Large intestine (tissue), 3 donors: ENCODE measurements around the gene AFAP1. TPM values are rescaled to one million over a fixed set of nuclear protein-coding genes. Genes with fewer than 3 reads are reported as not detected.

Source experiments
- DNase-seq, 2 donors: peaks; one replicate each; pipeline versions ENCODE4 v3.0.0 to v3.0.0-alpha.2; 2013
- H3K27ac ChIP-seq: one replicate; pipeline ENCODE4 v1.5.1; 2013; ENCODE audit warnings: low read length
- H3K27me3 ChIP-seq: 2 replicates; pipeline ENCODE4 v1.6.1; 2013; ENCODE audit warnings: low read length; ENCODE audit not compliant: control insufficient read depth, insufficient read depth
- H3K36me3 ChIP-seq: 2 replicates; pipeline ENCODE4 v1.6.1; 2013; ENCODE audit warnings: low read length; ENCODE audit not compliant: control insufficient read depth, insufficient read depth
- H3K4me1 ChIP-seq: one replicate; pipeline ENCODE4 v1.6.1; 2013; ENCODE audit warnings: low read length; ENCODE audit not compliant: control insufficient read depth, insufficient read depth
- H3K4me3 ChIP-seq: one replicate; pipeline ENCODE4 v1.5.1; 2013; ENCODE audit warnings: low read length
- H3K9me3 ChIP-seq: one replicate; pipeline ENCODE4 v1.6.1; 2013; ENCODE audit warnings: mild to moderate bottlenecking, low read depth, low read length, moderate library complexity; ENCODE audit not compliant: control insufficient read depth
- WGBS: methylation state at CpG from one replicate; pipeline ENCODE4 v1.1.5; 2013; ENCODE audit warnings: low lambda C conversion rate; ENCODE audit not compliant: insufficient coverage; 5-methylcytosine and 5-hydroxymethylcytosine counted together
- polyA plus RNA-seq: library from polyadenylated mRNA; unstranded; fragments of 120-200 nt; gene quantifications from one replicate; pipeline ENCODE4 v1.2.1, GENCODE V29; 2013

Gene AFAP1
- polyA plus RNA-seq, 1 donor: 19.3 TPM

GRCh38 chr4:7805533-7806337 lies 133.9 kb downstream of the AFAP1 start:
- Histone ChIP-seq H3K9me3 (no peaks in the 10 kb centered on the region), H3K27ac (peak overlapping the region; percentile 69), H3K4me1 (peaks cover 10% of the 10 kb centered on the region), H3K36me3 (peaks cover 34% of the 10 kb centered on the region), H3K4me3 (no peak overlapping the region), H3K27me3 (no peaks in the 10 kb centered on the region)
- no peak for DNase-seq
- WGBS: 38% methylated on average over 2 of the region's 21 CpGs

- peaks cover 42% of the 10 kb centered on the region for H3K36me3 ChIP-seq
Observed at GRCh38 chr4:7804756-7805385, 134.8 kb downstream of the AFAP1 start.

GRCh38 chr4:7803992-7804755 lies 135.5 kb downstream of the AFAP1 start:
- Histone ChIP-seq H3K27me3 (no peaks in the 10 kb centered on the region), H3K27ac (peak overlapping the region; percentile 16), H3K36me3 (peaks cover 44% of the 10 kb centered on the region), H3K4me1 (peaks cover 5% of the 10 kb centered on the region), H3K4me3 (no peak overlapping the region), H3K9me3 (no peaks in the 10 kb centered on the region)
- DNase-seq: peak; percentile 67 to 71
- WGBS: 60% methylated on average over 1 of the region's 16 CpGs

More at GRCh38 chr4:7804756-7805385, 134.8 kb downstream of the AFAP1 start:
- no peaks in the 10 kb centered on the region for H3K9me3 ChIP-seq
- H3K27me3 ChIP-seq: no peaks in the 10 kb centered on the region
- H3K4me3 ChIP-seq: no peak overlapping the region
- peak overlapping the region; percentile 16 for H3K27ac ChIP-seq
- WGBS: no CpG with 5 or more reads among the region's 15 CpGs
- DNase-seq: no peak
- peaks cover 5% of the 10 kb centered on the region for H3K4me1 ChIP-seq

GRCh38 chr4:7803371-7803770 lies 136.3 kb downstream of the AFAP1 start:
- no peak for DNase-seq
- peaks cover 5% of the 10 kb centered on the region for H3K4me1 ChIP-seq
- no peak overlapping the region for H3K27ac ChIP-seq
- H3K4me3 ChIP-seq: no peak overlapping the region
- no CpG with 5 or more reads among the region's 7 CpGs for WGBS
- peaks cover 46% of the 10 kb centered on the region for H3K36me3 ChIP-seq
- no peaks in the 10 kb centered on the region for H3K27me3 ChIP-seq
- H3K9me3 ChIP-seq: no peaks in the 10 kb centered on the region

- H3K4me3 ChIP-seq: no peak overlapping the region
- peak; percentile 69 to 70 for DNase-seq
- H3K27me3 ChIP-seq: no peaks in the 10 kb centered on the region
- no peaks in the 10 kb centered on the region for H3K9me3 ChIP-seq
- H3K36me3 ChIP-seq: peaks cover 46% of the 10 kb centered on the region
- H3K4me1 ChIP-seq: peaks cover 5% of the 10 kb centered on the region
- H3K27ac ChIP-seq: no peak overlapping the region
- WGBS: 50% methylated on average over 2 of the region's 6 CpGs
Observed at GRCh38 chr4:7802093-7802726, 137.5 kb downstream of the AFAP1 start.

GRCh38 chr4:7801641-7802040 lies 138.0 kb downstream of the AFAP1 start:
- Histone ChIP-seq H3K4me3 (no peak overlapping the region), H3K4me1 (peaks cover 5% of the 10 kb centered on the region), H3K27me3 (no peaks in the 10 kb centered on the region), H3K36me3 (peaks cover 47% of the 10 kb centered on the region), H3K27ac (no peak overlapping the region), H3K9me3 (no peaks in the 10 kb centered on the region)
- no peak for DNase-seq
- 67% methylated on average over 1 of the region's 1 CpG for WGBS

- Histone ChIP-seq H3K36me3 (peaks cover 45% of the 10 kb centered on the region), H3K27ac (no peak overlapping the region), H3K27me3 (no peaks in the 10 kb centered on the region), H3K4me3 (no peak overlapping the region), H3K9me3 (no peaks in the 10 kb centered on the region), H3K4me1 (peaks cover 1% of the 10 kb centered on the region)
- no peak for DNase-seq
- no CpG with 5 or more reads among the region's 10 CpGs for WGBS
Observed at GRCh38 chr4:7801001-7801400, 138.7 kb downstream of the AFAP1 start.

GRCh38 chr4:7800410-7800809 lies 139.3 kb downstream of the AFAP1 start:
- H3K4me3 ChIP-seq: no peak overlapping the region
- H3K27me3 ChIP-seq: no peaks in the 10 kb centered on the region
- H3K9me3 ChIP-seq: no peaks in the 10 kb centered on the region
- peaks cover 45% of the 10 kb centered on the region for H3K36me3 ChIP-seq
- 83% methylated on average over 2 of the region's 22 CpGs for WGBS
- no peak for DNase-seq
- H3K4me1 ChIP-seq: no peaks in the 10 kb centered on the region
- H3K27ac ChIP-seq: no peak overlapping the region

- no peak overlapping the region for H3K27ac ChIP-seq
- no peaks in the 10 kb centered on the region for H3K9me3 ChIP-seq
- no peak overlapping the region for H3K4me3 ChIP-seq
- no CpG with 5 or more reads among the region's 5 CpGs for WGBS
- peaks cover 42% of the 10 kb centered on the region for H3K36me3 ChIP-seq
- no peak for DNase-seq
- H3K4me1 ChIP-seq: no peaks in the 10 kb centered on the region
- H3K27me3 ChIP-seq: no peaks in the 10 kb centered on the region
Observed at GRCh38 chr4:7799736-7800135, 139.9 kb downstream of the AFAP1 start.

- no CpG with 5 or more reads among the region's 11 CpGs for WGBS
- Histone ChIP-seq H3K36me3 (peaks cover 40% of the 10 kb centered on the region), H3K4me1 (no peaks in the 10 kb centered on the region), H3K27me3 (no peaks in the 10 kb centered on the region), H3K27ac (no peak overlapping the region), H3K4me3 (no peak overlapping the region), H3K9me3 (no peaks in the 10 kb centered on the region)
- no peak for DNase-seq
Observed at GRCh38 chr4:7799306-7799705, 140.4 kb downstream of the AFAP1 start.
